Neural cell (in vitro differentiated cells): ENCODE results near the gene CFAP100. TPM values are rescaled to one million over a fixed set of nuclear protein-coding genes. Genes with fewer than 3 reads are reported as not detected.

Source experiments
- H2AFZ ChIP-seq: fragments of 200-600, 300-800 bp; sonication (generic), shearing (Covaris generic); 2 replicates; pipeline ENCODE4 v1.6.0; 2014; ENCODE audit warnings: low read depth, mild to moderate bottlenecking, antibody characterized with exemption, low read length, moderate library complexity
- H3F3A ChIP-seq: fragments of 200-600 bp; shearing (Covaris generic); 2 replicates; pipeline ENCODE4 v1.6.1; 2016; ENCODE audit warnings: mild to moderate bottlenecking, moderate library complexity, mixed read lengths, antibody characterized with exemption, low read length; ENCODE audit not compliant: insufficient read depth, poor library complexity, severe bottlenecking
- H3K27ac ChIP-seq: fragments of 200-600, 300-800 bp; sonication (generic), shearing (Covaris generic); 2 replicates; pipeline ENCODE4 v1.5.1; 2014; ENCODE audit warnings: mild to moderate bottlenecking, low read length, moderate library complexity
- H3K27me3 ChIP-seq: fragments of 300-800, 200-600 bp; sonication (generic), shearing (Covaris generic); 2 replicates; pipeline ENCODE4 v1.6.0; 2014; ENCODE audit warnings: mild to moderate bottlenecking, low read depth, low read length, moderate library complexity; ENCODE audit not compliant: insufficient read depth
- H3K36me3 ChIP-seq: fragments of 300-800, 200-600 bp; sonication (generic), shearing (Covaris generic); 2 replicates; pipeline ENCODE4 v1.5.1; 2014; ENCODE audit warnings: mild to moderate bottlenecking, antibody characterized with exemption, low read length, moderate library complexity; ENCODE audit not compliant: insufficient read depth
- H3K4me2 ChIP-seq: fragments of 300-800, 200-600 bp; sonication (generic), shearing (Covaris generic); 2 replicates; pipeline ENCODE4 v1.6.0; 2014; ENCODE audit warnings: mild to moderate bottlenecking, low read length
- H3K4me3 ChIP-seq: fragments of 300-800, 200-600 bp; sonication (generic), shearing (Covaris generic); 2 replicates; pipeline ENCODE4 v1.5.1; 2014; ENCODE audit warnings: mild to moderate bottlenecking, low read length, moderate library complexity
- H3K79me2 ChIP-seq: fragments of 200-600 bp; shearing (Covaris generic); replicated peaks from 2 replicates; pipeline ENCODE4 v1.6.0; 2014; ENCODE audit warnings: mild to moderate bottlenecking, low read length, moderate library complexity; ENCODE audit not compliant: insufficient read depth
- H3K9ac ChIP-seq: fragments of 300-800, 200-600 bp; sonication (generic), shearing (Covaris generic); 2 replicates; pipeline ENCODE4 v1.6.1; 2016; ENCODE audit warnings: mild to moderate bottlenecking, low read length, mixed read lengths
- H3K9me2 ChIP-seq: fragments of 200-600 bp; shearing (Covaris generic); 2 replicates; pipeline ENCODE4 v1.6.1; 2016; ENCODE audit warnings: mild to moderate bottlenecking, low read length, mixed read lengths; ENCODE audit not compliant: insufficient read depth
- H3K9me3 ChIP-seq: fragments of 200-600, 300-800 bp; sonication (generic), shearing (Covaris generic); 2 replicates; pipeline ENCODE4 v1.6.1; 2016; ENCODE audit warnings: mild to moderate bottlenecking, mixed run types, low read length, moderate library complexity, mixed read lengths
- H4K20me1 ChIP-seq: fragments of 200-600 bp; shearing (Covaris generic); 2 replicates; pipeline ENCODE4 v1.6.1; 2016; ENCODE audit warnings: mild to moderate bottlenecking, mixed run types; ENCODE audit not compliant: insufficient read depth
- CTCF ChIP-seq: fragments of 450-650 bp; IDR thresholded peaks from 2 replicates; pipeline ENCODE4 v1.5.1; 2014; ENCODE audit warnings: antibody characterized with exemption, mild to moderate bottlenecking, moderate library complexity; ENCODE audit not compliant: poor library complexity, severe bottlenecking
- EP300 ChIP-seq: fragments of 450-650 bp; conservative IDR thresholded peaks from 2 replicates; pipeline ENCODE4 v1.6.1; 2014; ENCODE audit warnings: antibody characterized with exemption, mild to moderate bottlenecking, moderate library complexity; ENCODE audit not compliant: poor library complexity, severe bottlenecking
- EZH2 ChIP-seq: fragments of 200-600, 300-800 bp; shearing (Covaris generic), sonication (generic); IDR thresholded peaks from 2 replicates; pipeline ENCODE4 v1.6.1; 2014; ENCODE audit warnings: antibody characterized with exemption, low read length, borderline replicate concordance, mild to moderate bottlenecking; ENCODE audit not compliant: insufficient read depth, poor library complexity, severe bottlenecking
- MXI1 ChIP-seq: fragments of 450-650 bp; conservative IDR thresholded peaks from 2 replicates; pipeline ENCODE4 v1.6.1; 2014; ENCODE audit warnings: antibody characterized with exemption, mild to moderate bottlenecking; ENCODE audit not compliant: poor library complexity, severe bottlenecking
- POLR2AphosphoS5 ChIP-seq: IDR thresholded peaks from 2 replicates; pipeline ENCODE4 v1.6.1; 2012
- RAD21 ChIP-seq: fragments of 450-650 bp; conservative IDR thresholded peaks from 2 replicates; pipeline ENCODE4 v1.6.1; 2014; ENCODE audit warnings: antibody characterized with exemption, mild to moderate bottlenecking, moderate library complexity
- REST ChIP-seq: IDR thresholded peaks from 2 replicates; pipeline ENCODE4 v1.6.1; 2012; ENCODE audit warnings: borderline replicate concordance
- SMC3 ChIP-seq: fragments of 450-650 bp; conservative IDR thresholded peaks from 2 replicates; pipeline ENCODE4 v1.6.1; 2014; ENCODE audit warnings: antibody characterized with exemption, mild to moderate bottlenecking, moderate library complexity; ENCODE audit not compliant: poor library complexity
- TAF1 ChIP-seq: IDR thresholded peaks from 2 replicates; pipeline ENCODE4 v1.6.1; 2012; ENCODE audit warnings: low read depth
- polyA plus RNA-seq: library from polyadenylated mRNA; depleted of rRNA; stranded (reverse); fragments of >200 nt; gene quantifications from 2 replicates; pipeline ENCODE4 v1.2.3, GENCODE V29; 2014

Gene CFAP100
- polyA plus RNA-seq, 1 donor from 2014 or later: not detected

- Histone ChIP-seq H3K9me2 (no peaks in the 10 kb centered on the region), H3K27ac (no peak overlapping the region), H3F3A (no peaks in the 10 kb centered on the region), H3K9me3 (no peaks in the 10 kb centered on the region), H4K20me1 (no peaks in the 10 kb centered on the region), H3K4me3 (no peak overlapping the region), H2AFZ (no peak overlapping the region), H3K4me2 (no peak overlapping the region), H3K9ac (no peak overlapping the region), H3K27me3 (peaks cover under 1% of the 10 kb centered on the region), H3K36me3 (no peaks in the 10 kb centered on the region), H3K79me2 (no peaks in the 10 kb centered on the region)
- TF ChIP-seq EZH2: no peak
- TF ChIP-seq EP300: no peak
- TF ChIP-seq REST: no peak
- TF ChIP-seq POLR2AphosphoS5: no peak
- no peak for TF ChIP-seq SMC3
- TF ChIP-seq TAF1: no peak
- no peak for TF ChIP-seq MXI1
- no peak for TF ChIP-seq RAD21
- TF ChIP-seq CTCF: no peak
Observed at GRCh38 chr3:126364130-126364695, 30.5 kb upstream of the CFAP100 start.

- H3K27ac ChIP-seq: no peak overlapping the region
- no peaks in the 10 kb centered on the region for H4K20me1 ChIP-seq
- no peaks in the 10 kb centered on the region for H3K27me3 ChIP-seq
- no peaks in the 10 kb centered on the region for H3K79me2 ChIP-seq
- H3F3A ChIP-seq: no peaks in the 10 kb centered on the region
- TF ChIP-seq TAF1: no peak
- no peak overlapping the region for H2AFZ ChIP-seq
- no peak overlapping the region for H3K9ac ChIP-seq
- H3K4me3 ChIP-seq: no peak overlapping the region
- H3K36me3 ChIP-seq: no peaks in the 10 kb centered on the region
- no peaks in the 10 kb centered on the region for H3K9me2 ChIP-seq
- no peak overlapping the region for H3K4me2 ChIP-seq
- H3K9me3 ChIP-seq: no peaks in the 10 kb centered on the region
Observed at GRCh38 chr3:126364731-126365301, 29.9 kb upstream of the CFAP100 start.
